DMS 273 (cell line): ENCODE results near the gene LPP.

Experiments
- DNase-seq: peaks from one replicate; lab custom pipeline; 2025; ENCODE audit not compliant: unreplicated experiment; lab: John Stamatoyannopoulos, UW

Gene LPP

DNA sequence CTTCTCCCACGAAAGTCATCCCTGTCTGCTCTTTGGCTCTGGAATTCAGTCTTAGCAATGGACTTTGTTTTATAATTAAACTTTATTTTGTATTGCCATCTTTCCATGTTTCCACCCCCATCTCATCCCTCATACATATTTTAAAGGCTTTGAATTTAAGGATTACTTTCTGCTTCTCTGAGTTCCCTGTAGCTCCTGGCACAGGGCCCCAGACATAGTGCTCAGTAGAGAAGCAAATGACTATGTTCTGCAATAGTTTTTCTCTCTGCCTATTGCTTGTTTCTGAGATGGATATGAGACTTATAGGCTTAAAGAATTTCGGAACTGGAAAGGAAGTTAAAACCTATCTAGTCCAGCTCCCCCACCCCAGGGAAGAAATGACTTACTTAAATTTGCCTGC, 197.0 kb downstream of the LPP start:
- no peak for DNase-seq

DNA sequence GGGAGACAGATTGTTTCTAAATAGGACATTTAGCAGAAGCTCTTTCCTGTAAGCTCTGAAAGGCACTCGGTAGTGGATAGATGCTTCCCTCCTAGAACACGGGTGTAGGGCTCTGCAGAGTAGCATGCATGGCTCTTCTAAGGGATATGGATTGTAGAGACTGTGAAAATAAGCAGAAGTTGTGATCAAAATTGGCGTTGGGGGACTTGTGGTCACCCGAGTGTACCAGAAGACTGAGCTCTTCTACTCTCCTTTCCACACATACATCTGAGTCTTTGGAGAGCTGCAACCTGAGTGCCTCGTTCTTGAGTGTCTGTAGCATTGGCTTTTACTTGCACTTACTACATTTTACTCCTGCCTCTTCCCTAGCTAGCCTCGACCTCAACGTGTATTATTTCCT, 197.7 kb downstream of the LPP start:
- DNase-seq: no peak

DNA sequence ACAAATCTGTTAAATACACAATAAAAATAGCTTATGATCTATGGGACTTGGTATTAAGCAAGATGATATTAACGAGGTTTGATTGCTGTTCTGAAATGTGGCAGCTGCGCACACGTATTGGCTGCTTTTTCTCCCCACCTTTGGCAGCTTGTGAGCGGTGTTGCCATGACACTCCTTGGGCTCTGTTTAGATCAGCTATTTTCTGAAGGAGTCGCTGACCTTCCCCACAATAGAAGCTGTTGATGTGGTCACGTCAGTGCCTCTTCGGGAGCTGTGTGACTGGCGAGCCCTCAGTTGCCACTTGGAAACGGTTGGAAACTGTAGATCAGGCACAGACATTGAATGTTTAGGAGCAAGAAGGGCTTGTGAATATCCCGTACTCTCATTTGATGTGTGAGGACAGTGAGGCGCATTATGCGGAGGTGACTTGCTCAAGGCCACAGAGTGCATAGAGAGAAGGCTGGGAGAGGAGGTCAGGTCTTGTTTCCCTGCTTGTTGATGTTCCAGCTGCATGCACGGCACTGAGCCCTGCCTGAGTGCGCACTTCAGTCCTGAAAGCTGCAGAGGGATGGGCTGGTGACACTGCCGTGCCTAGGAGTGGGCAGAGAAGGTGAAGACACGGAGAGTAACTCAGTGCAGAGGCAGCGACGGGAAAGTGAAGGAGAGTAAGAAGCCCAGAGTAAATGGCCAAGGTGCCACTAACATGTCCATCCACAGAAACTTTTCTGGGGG, 198.4 kb downstream of the LPP start:
- DNase-seq: no peak

DNA sequence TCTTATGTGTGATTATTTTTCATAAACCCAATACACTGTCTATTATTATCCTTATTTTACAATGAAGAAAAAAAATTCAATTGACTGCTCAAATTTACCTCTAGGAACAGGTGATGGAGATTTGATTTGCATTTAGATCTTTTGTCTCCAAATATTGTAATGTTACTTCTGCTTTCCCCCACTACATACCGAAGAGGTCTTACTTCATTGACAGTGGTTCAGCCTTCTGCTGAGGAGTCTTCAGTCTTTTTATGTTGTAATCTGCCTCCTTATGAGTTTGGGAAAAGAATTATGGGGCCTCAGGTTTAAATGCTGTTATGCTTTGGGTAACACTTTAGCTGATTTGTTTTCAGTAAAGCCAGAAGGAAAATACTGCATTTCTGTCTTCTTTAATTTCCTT, 199.5 kb downstream of the LPP start:
- DNase-seq: no peak

- DNase-seq: no peak
Measured at GRCh38 chr3:188358787-188359493, 205.0 kb downstream of the LPP start.

DNA sequence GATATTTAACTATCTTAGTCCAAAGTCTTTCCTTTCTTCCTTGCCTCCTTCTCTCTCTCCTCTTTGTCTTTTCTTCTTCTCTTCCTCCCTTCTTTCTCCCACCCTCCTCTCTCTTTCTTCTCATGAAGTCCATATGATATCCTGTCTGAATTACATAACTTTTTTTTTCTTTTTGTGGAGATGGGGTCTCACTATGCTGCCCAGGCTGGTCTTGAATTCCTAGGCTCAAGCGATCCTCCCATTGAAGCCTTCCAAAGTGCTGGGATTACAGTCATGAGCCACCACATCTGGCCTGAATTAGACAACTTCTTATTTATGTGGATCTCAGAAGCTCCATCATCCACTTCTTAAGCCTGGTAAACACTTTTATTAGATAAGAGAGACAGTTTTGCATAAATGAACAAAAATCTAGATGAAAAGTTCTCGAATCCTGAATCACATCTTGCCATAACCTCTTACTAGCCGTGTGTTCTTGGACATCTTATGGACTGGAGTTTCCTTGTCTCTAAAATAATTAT, 206.5 kb downstream of the LPP start:
- no peak for DNase-seq

GRCh38 chr3:188361888-188362287, 207.9 kb downstream of the LPP start:
- no peak for DNase-seq

DNA sequence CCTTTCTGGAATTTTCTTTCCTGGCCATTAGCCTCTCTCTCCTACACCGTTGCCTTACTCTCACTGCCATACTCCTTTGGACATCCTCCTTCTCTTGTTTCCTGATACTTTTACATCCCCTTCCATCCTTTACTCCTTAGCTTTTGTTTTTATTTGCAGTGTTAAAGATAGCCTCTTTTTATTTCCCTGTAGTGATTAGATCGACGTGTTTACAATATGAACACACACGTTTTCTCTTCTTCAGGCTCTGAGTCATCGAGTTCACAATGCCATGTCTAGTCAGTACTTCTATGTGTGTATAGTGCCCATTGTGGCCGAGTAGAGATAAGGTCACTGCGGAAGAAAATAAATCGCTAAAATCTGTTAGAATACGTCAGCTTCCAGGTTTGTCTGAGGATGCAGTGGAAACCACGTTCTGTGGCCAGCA, 208.5 kb downstream of the LPP start:
- no peak for DNase-seq

- DNase-seq: no peak
Measured at GRCh38 chr3:188365184-188365583, 211.2 kb downstream of the LPP start.

- DNase-seq: no peak
Measured at GRCh38 chr3:188365988-188366698, 212.2 kb downstream of the LPP start.

GRCh38 chr3:188367678-188368077, 213.7 kb downstream of the LPP start:
- no peak for DNase-seq

DNA sequence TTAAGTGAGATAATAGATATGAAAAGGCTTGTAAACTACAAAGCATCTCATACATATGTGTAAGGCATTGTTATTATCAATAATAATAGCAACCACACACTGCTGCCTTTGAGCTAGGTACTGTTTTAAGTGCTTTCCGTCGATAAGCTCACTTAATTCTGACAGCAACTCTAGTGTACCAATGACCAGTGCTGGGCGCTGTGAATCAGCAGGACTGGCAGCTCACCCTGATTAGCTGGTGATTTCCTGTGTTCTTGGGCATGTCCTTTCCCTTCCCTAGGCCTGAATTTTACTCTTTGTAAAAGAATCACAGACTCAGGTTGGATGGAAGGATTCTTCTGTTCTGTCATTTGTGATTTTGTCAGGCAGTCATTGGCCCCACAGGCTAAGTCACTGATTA, 215.6 kb downstream of the LPP start:
- no peak for DNase-seq

DNA sequence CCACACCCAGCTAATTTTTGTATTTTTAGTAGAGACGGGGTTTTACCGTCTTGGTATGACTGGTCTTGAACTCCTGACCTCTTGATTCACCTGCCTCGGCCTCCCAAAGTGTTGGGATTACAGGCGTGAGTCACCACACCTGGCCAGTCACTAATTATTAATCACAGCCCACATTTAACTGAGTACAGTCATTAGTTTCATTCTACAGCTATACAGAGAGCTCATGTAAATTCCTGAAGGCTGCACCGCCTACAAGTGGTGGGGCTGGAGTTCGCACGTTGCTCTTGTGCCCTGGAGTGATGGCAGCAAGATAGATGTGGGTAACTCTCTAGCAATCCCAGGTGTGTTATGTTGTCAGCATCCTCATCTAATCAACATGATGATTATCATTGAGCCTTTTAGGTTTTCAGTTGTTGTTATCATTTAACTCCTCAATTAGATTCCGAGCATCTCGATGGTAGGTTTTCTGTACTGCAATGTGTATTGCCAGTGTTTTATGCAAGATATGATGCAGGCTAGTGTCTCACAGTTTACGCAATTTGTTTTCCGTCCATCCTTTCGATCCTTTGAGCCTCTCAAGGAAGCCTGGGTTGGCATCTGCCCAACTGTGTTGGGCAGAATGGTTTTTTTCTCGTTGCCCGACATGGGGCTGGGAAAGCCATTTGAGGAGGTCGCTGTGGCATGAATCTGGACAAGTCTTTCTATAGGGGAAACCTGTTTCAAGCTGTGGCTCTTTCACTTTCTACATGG, 216.3 kb downstream of the LPP start:
- no peak for DNase-seq

- no peak for DNase-seq
Measured at GRCh38 chr3:188378786-188379185, 224.8 kb downstream of the LPP start.

GRCh38 chr3:188380252-188380651, 226.3 kb downstream of the LPP start:
- DNase-seq: no peak

- DNase-seq: no peak
Measured at GRCh38 chr3:188380722-188381121, 226.8 kb downstream of the LPP start.

DNA sequence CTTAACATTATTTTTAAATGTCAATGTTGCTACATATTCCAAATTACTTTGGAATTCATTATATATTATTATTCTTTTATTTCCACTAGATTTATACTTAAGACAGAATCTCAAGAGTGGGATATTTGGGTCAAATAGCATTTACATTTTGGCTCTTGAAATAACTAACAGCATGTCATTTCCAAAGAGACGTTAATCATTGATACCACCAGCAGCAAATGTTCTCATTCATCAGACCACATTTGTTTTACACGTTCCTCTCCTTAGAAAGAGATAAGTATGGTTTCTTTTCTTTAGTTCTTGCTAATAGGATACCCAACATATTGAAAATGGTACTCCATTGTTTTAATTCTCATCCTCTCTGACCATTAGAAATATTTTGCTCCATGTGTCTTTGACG, 229.8 kb downstream of the LPP start:
- no peak for DNase-seq

DNA sequence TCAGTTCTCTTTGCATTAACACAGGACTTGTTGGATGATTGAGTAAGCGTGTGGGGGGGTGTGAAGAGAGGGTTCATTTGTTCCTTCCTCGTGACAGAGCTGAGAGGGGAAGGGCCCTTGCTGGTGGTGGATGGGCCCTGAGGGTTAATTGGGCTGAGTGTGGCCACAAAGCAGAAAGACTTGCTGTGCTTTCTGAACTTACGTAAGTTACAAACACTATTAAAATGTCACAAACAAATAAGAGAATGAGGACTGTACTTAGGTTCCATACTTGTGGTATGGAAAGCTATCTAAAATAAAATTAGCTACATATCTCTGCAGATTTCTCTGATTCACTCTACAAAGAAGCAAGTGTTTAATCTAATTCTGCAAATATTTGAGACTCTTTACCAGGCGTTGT, 231.3 kb downstream of the LPP start:
- DNase-seq: no peak

- no peak for DNase-seq
Measured at GRCh38 chr3:188389711-188390342, 235.9 kb downstream of the LPP start.

GRCh38 chr3:188390343-188390718, 236.4 kb downstream of the LPP start:
- DNase-seq: no peak
